Liver (tissue), 9 donors: ENCODE data around the gene OTOGL. TPM values are rescaled to one million over a fixed set of nuclear protein-coding genes. Genes with fewer than 3 reads are reported as not detected.
"Not testable (repeated sequence)": the region's sequence is repeated elsewhere in the genome, so short reads cannot be mapped to it uniquely, and the experiment has no call there.

Experiments used
- DNase-seq: peaks from one replicate; pipeline ENCODE4 v3.0.0-alpha.2; 2017; ENCODE audit warnings: low spot score
- H3K27ac ChIP-seq, 2 donors: one replicate each; pipeline ENCODE4 v1.7.0; 2013; ENCODE audit warnings: inconsistent platforms in 2 of 2, low read length in 2 of 2, control low read depth in 1 of 2, low read depth in 1 of 2, mild to moderate bottlenecking in 1 of 2
- H3K27me3 ChIP-seq, 4 donors: one replicate each; pipeline versions ENCODE4 v1.6.1 to v1.7.0; 2013; ENCODE audit warnings: low read length in 3 of 4, inconsistent platforms in 1 of 4, mild to moderate bottlenecking in 1 of 4, moderate library complexity in 1 of 4; ENCODE audit not compliant: control insufficient read depth in 4 of 4, insufficient read depth in 4 of 4
- H3K36me3 ChIP-seq, 4 donors: one replicate each; pipeline versions ENCODE4 v1.6.1 to v1.7.0; 2013; ENCODE audit warnings: low read length in 3 of 4, mild to moderate bottlenecking in 3 of 4, low read depth in 1 of 4, moderate library complexity in 1 of 4; ENCODE audit not compliant: control insufficient read depth in 4 of 4, insufficient read depth in 3 of 4
- H3K4me1 ChIP-seq, 4 donors: one replicate each; pipeline versions ENCODE4 v1.6.1 to v1.7.0; 2013; ENCODE audit warnings: low read length in 3 of 4, mild to moderate bottlenecking in 3 of 4, moderate library complexity in 1 of 4; ENCODE audit not compliant: control insufficient read depth in 4 of 4, insufficient read depth in 4 of 4
- H3K4me3 ChIP-seq, 3 donors: one replicate each; pipeline versions ENCODE4 v1.6.1 to v1.7.0; 2013; ENCODE audit warnings: low read length in 3 of 3, control low read depth in 1 of 3, low read depth in 1 of 3, mild to moderate bottlenecking in 1 of 3
- H3K9ac ChIP-seq, 2 donors: one replicate each; pipeline ENCODE4 v1.7.0; 2013; ENCODE audit warnings: low read length in 2 of 2, mild to moderate bottlenecking in 2 of 2, moderate library complexity in 2 of 2, control low read depth in 1 of 2, low read depth in 1 of 2
- H3K9me3 ChIP-seq, 4 donors: one replicate each; pipeline versions ENCODE4 v1.6.1 to v1.7.0; 2013; ENCODE audit warnings: low read length in 3 of 4; ENCODE audit not compliant: control insufficient read depth in 4 of 4
- ATF3 ChIP-seq: IDR thresholded peaks from 2 replicates; pipeline ENCODE4 v1.6.1; 2016; ENCODE audit warnings: antibody characterized with exemption
- CTCF ChIP-seq: fragments of 150-350 bp; IDR thresholded peaks from 2 replicates; pipeline ENCODE4 v1.5.1; 2017; ENCODE audit warnings: improper control_type of control experiment, low read depth, low read length; ENCODE audit not compliant: missing input control
- EGR1 ChIP-seq, 2 donors: IDR thresholded peaks; 2 replicates each; pipeline ENCODE4 v1.6.1; 2016 to 2018; ENCODE audit warnings: antibody characterized with exemption in 2 of 2, low read depth in 2 of 2
- FOXA1 ChIP-seq: IDR thresholded peaks from 2 replicates; pipeline ENCODE4 v1.6.1; 2016; ENCODE audit warnings: antibody characterized with exemption
- FOXA2 ChIP-seq: IDR thresholded peaks from 2 replicates; pipeline ENCODE4 v1.6.1; 2016; ENCODE audit warnings: antibody characterized with exemption
- GABPA ChIP-seq, 2 donors: IDR thresholded peaks in 1 of 2; conservative IDR thresholded peaks in 1 of 2; 2 replicates each; pipeline ENCODE4 v1.6.1; 2016; ENCODE audit warnings: antibody characterized with exemption in 2 of 2, mild to moderate bottlenecking in 1 of 2, moderate library complexity in 1 of 2
- HNF4A ChIP-seq, 2 donors: conservative IDR thresholded peaks; 2 replicates each; pipeline ENCODE4 v1.6.1; 2016; ENCODE audit warnings: antibody characterized with exemption in 2 of 2, mild to moderate bottlenecking in 2 of 2
- HNF4G ChIP-seq: IDR thresholded peaks from 2 replicates; pipeline ENCODE4 v1.6.1; 2016; ENCODE audit warnings: antibody characterized with exemption
- JUND ChIP-seq, 2 donors: IDR thresholded peaks; 2 replicates each; pipeline ENCODE4 v1.6.1; 2016; ENCODE audit warnings: antibody characterized with exemption in 2 of 2
- MAX ChIP-seq: IDR thresholded peaks from 2 replicates; pipeline ENCODE4 v1.6.1; 2016; ENCODE audit warnings: antibody characterized with exemption
- NR2F2 ChIP-seq: IDR thresholded peaks from 2 replicates; pipeline ENCODE4 v1.6.1; 2016; ENCODE audit warnings: antibody characterized with exemption
- RAD21 ChIP-seq, 2 donors: IDR thresholded peaks; 2 replicates each; pipeline ENCODE4 v1.6.1; 2016; ENCODE audit warnings: antibody characterized with exemption in 2 of 2, mild to moderate bottlenecking in 2 of 2
- REST ChIP-seq: IDR thresholded peaks from 2 replicates; pipeline ENCODE4 v1.6.1; 2016; ENCODE audit warnings: antibody characterized with exemption, mild to moderate bottlenecking
- RXRA ChIP-seq, 2 donors: IDR thresholded peaks; 2 replicates each; pipeline ENCODE4 v1.6.1; 2017 to 2018; ENCODE audit warnings: antibody characterized with exemption in 2 of 2, mild to moderate bottlenecking in 1 of 2
- SP1 ChIP-seq: IDR thresholded peaks from 2 replicates; pipeline ENCODE4 v1.6.1; 2018; ENCODE audit warnings: antibody characterized with exemption, mild to moderate bottlenecking
- YY1 ChIP-seq: IDR thresholded peaks from 2 replicates; pipeline ENCODE4 v1.6.1; 2016; ENCODE audit warnings: antibody characterized with exemption, mild to moderate bottlenecking
- WGBS: extraction: QIAGEN DNeasy Blood & Tissue Kit; methylation state at CpG from one replicate; pipeline ENCODE4 v1.1.7; 2013; 5-methylcytosine and 5-hydroxymethylcytosine counted together
- polyA plus RNA-seq, 2 donors: library from polyadenylated mRNA; stranded (reverse) in 1 of 2; unstranded in 1 of 2; fragments of 200-250 nt in 1 of 2; fragments of >200 nt in 1 of 2; fragmentation: Nextera tagmentation in 1 of 2; extraction: Ambion mirVana in 1 of 2; gene quantifications; one replicate each; pipeline versions ENCODE4 v1.2.1 to v1.2.3, GENCODE V29; 2013 to 2015
- total RNA-seq, 2 donors: library from RNA; depleted of rRNA; stranded (reverse); fragments of >200 nt; gene quantifications; one replicate each; pipeline ENCODE4 v1.2.3, GENCODE V29; 2014
- donor health status: healthy.
- donor health status: healthy.
- donor health status: healthy.
- donor health status: healthy.
- donor health status: healthy.

The OTOGL gene
- total and polyA plus RNA-seq, 4 donors = 0.01 to 0.09 (median 0.08) TPM; not detected in 1

- TF ChIP-seq MAX (no peak), YY1 (no peak), RAD21 (IDR thresholded peaks at IDR 0.05) (no peak)
- H3K4me3 ChIP-seq = no peak overlapping the region
- no peaks in the 10 kb centered on the region for H3K27me3 ChIP-seq
- no peaks in the 10 kb centered on the region for H3K36me3 ChIP-seq
- no peak overlapping the region for H3K27ac ChIP-seq
- no peaks in the 10 kb centered on the region for H3K9me3 ChIP-seq
- 78% methylated on average over 1 of the region's 1 CpG for WGBS
- DNase-seq = no peak
- no peak overlapping the region for H3K9ac ChIP-seq
- no peaks in the 10 kb centered on the region for H3K4me1 ChIP-seq
Measured at GRCh38 chr12:80299219-80299618, 199.9 kb downstream of the OTOGL start.

GRCh38 chr12:80299976-80300375 lies 200.6 kb downstream of the OTOGL start:
- 79% methylated on average over 3 of the region's 3 CpGs for WGBS
- Histone ChIP-seq H3K4me3 (no peak overlapping the region), H3K4me1 (no peaks in the 10 kb centered on the region), H3K27me3 (no peaks in the 10 kb centered on the region), H3K9me3 (no peaks in the 10 kb centered on the region), H3K9ac (no peak overlapping the region), H3K27ac (no peak overlapping the region), H3K36me3 (no peaks in the 10 kb centered on the region)
- DNase-seq = no peak
- TF ChIP-seq ATF3 (no peak), CTCF (no peak), GABPA (IDR thresholded peaks at IDR 0.05 in 1 of 2, conservative IDR thresholded peaks at IDR 0.05 in 1 of 2) (no peak), NR2F2 (no peak)

GRCh38 chr12:80307436-80307835 lies 208.1 kb downstream of the OTOGL start:
- not testable (repeated sequence) for DNase-seq, H3K9me3 ChIP-seq, H3K36me3 ChIP-seq, H3K27ac ChIP-seq, H3K27me3 ChIP-seq, H3K4me3 ChIP-seq, H3K4me1 ChIP-seq, H3K9ac ChIP-seq
- 94% methylated on average over 27 of the region's 27 CpGs for WGBS

GRCh38 chr12:80313209-80313608 lies 213.9 kb downstream of the OTOGL start:
- no peak for DNase-seq
- no peak overlapping the region for H3K27ac ChIP-seq
- no peaks in the 10 kb centered on the region for H3K4me1 ChIP-seq
- TF ChIP-seq CTCF (no peak), FOXA1 (no peak), HNF4G (no peak), FOXA2 (no peak), GABPA (IDR thresholded peaks at IDR 0.05 in 1 of 2, conservative IDR thresholded peaks at IDR 0.05 in 1 of 2) (no peak), YY1 (no peak), SP1 (no peak), NR2F2 (no peak), JUND (IDR thresholded peaks at IDR 0.05) (no peak), RXRA (IDR thresholded peaks at IDR 0.05) (no peak), EGR1 (IDR thresholded peaks at IDR 0.05; ENCODE audit: low read depth in 2 of 2) (no peak), HNF4A (conservative IDR thresholded peaks at IDR 0.05) (no peak), ATF3 (no peak), REST (no peak)
- no peak overlapping the region for H3K4me3 ChIP-seq
- no peaks in the 10 kb centered on the region for H3K9me3 ChIP-seq
- H3K27me3 ChIP-seq = no peaks in the 10 kb centered on the region
- no peak overlapping the region for H3K9ac ChIP-seq
- WGBS = 35% methylated on average over 3 of the region's 3 CpGs
- H3K36me3 ChIP-seq = no peaks in the 10 kb centered on the region
